Panc1 (cell line): ENCODE results near the gene IL2RA. TPM values are rescaled to one million over a fixed set of nuclear protein-coding genes. Genes with fewer than 3 reads are reported as not detected.
A peak's percentile ranks its signal among the peaks of the same experiment; 100 is the strongest.

Source experiments
- ATAC-seq: fragments of 200-7000 bp; cut with Tn5 transposase; 2 replicates; pipeline ENCODE4 v1.9.1; 2020; ENCODE audit warnings: mild to moderate bottlenecking, moderate library complexity
- BruUV-seq: library from RNA; stranded (reverse); fragments of 400-500 nt; replicated peaks from 2 replicates; lab custom pipeline; 2021; lab: Mats Ljungman, UMichigan
- CTCF ChIA-PET: fragments of 300-600 bp; sonication (Branson Sonifier 250); formaldehyde crosslinking; loops from one replicate; lab custom pipeline; 2022; ENCODE audit warnings: antibody characterized with exemption; lab: Charles Lee
- POLR2A ChIA-PET: fragments of 300-600 bp; sonication (Branson Sonifier 250); formaldehyde crosslinking; loops from one replicate; lab custom pipeline; 2022; ENCODE audit warnings: antibody characterized with exemption; lab: Charles Lee
- DNase-seq: peaks from one replicate; pipeline ENCODE4 v3.0.0-alpha.2; 2010; ENCODE audit warnings: low read depth, low spot score
- H3K27ac ChIP-seq: 2 replicates; pipeline ENCODE4 v1.5.1; 2011; ENCODE audit warnings: mild to moderate bottlenecking, low read length, inconsistent platforms
- H3K27me3 ChIP-seq: fragments of 200-500 bp; sonication (Bioruptor generic); 2 replicates; pipeline ENCODE4 v1.6.0; 2014; ENCODE audit warnings: low read length, inconsistent platforms; ENCODE audit not compliant: control insufficient read depth, insufficient read depth
- H3K36me3 ChIP-seq: fragments of 200-500 bp; sonication (Bioruptor generic); 2 replicates; pipeline ENCODE4 v1.5.1; 2014; ENCODE audit warnings: inconsistent platforms, mild to moderate bottlenecking, low read length, moderate library complexity; ENCODE audit not compliant: control insufficient read depth, insufficient read depth
- H3K4me1 ChIP-seq: 2 replicates; pipeline ENCODE4 v1.5.1; 2011; ENCODE audit warnings: inconsistent platforms, mild to moderate bottlenecking, low read length, moderate library complexity; ENCODE audit not compliant: control insufficient read depth, insufficient read depth
- H3K4me3 ChIP-seq, 2 experiments: 2 replicates each; pipeline ENCODE4 v1.5.1; 2011 to 2012; ENCODE audit warnings: low read depth in 2 of 2, low read length in 2 of 2, mild to moderate bottlenecking in 2 of 2, inconsistent platforms in 1 of 2, moderate library complexity in 1 of 2
- H3K9me3 ChIP-seq: fragments of 200-500 bp; sonication (Bioruptor generic); 2 replicates; pipeline ENCODE4 v1.5.1; 2014; ENCODE audit warnings: low read depth, mild to moderate bottlenecking, inconsistent platforms, low read length, moderate library complexity; ENCODE audit not compliant: control insufficient read depth, insufficient read depth
- CTCF ChIP-seq: fragments of 450-650 bp; IDR thresholded peaks from 2 replicates; pipeline ENCODE4 v1.5.1; 2017; ENCODE audit warnings: mild to moderate bottlenecking
- POLR2AphosphoS5 ChIP-seq: IDR thresholded peaks from 2 replicates; pipeline ENCODE4 v1.6.1; 2012; ENCODE audit warnings: mild to moderate bottlenecking, low read depth, low read length, moderate library complexity
- REST ChIP-seq, 2 experiments: IDR thresholded peaks; 2 replicates each; pipeline ENCODE4 v1.6.1; 2011 to 2012; ENCODE audit warnings: low read depth in 2 of 2, control low read depth in 1 of 2, low read length in 1 of 2, mild to moderate bottlenecking in 1 of 2, moderate library complexity in 1 of 2; ENCODE audit not compliant: insufficient read depth in 1 of 2
- SIN3A ChIP-seq: IDR thresholded peaks from 2 replicates; pipeline ENCODE4 v1.6.1; 2012; ENCODE audit warnings: low read depth, mild to moderate bottlenecking, low read length, moderate library complexity, borderline replicate concordance; ENCODE audit not compliant: insufficient read depth
- TCF7L2 ChIP-seq: IDR thresholded peaks from 2 replicates; pipeline ENCODE4 v1.6.1; 2011; ENCODE audit warnings: mild to moderate bottlenecking, low read depth, low read length, inconsistent platforms
- in situ Hi-C: cut with HindIII; loops from 2 replicates; pipeline ENCODE4 v1.10.0; 2016; ENCODE audit warnings: low sequenced_read_pairs, low pct_unique_long_range_greater_than_20kb
- intact Hi-C: fragments of 100-400 bp; cut with micrococcal nuclease; formaldehyde crosslinking; loops from one replicate; pipeline ENCODE4 v1.10.0; 2022; ENCODE audit not compliant: unreplicated experiment
- total RNA-seq: library from RNA; stranded (reverse); gene quantifications from one replicate; pipeline ENCODE4 v1.2.1, GENCODE V29; 2021; ENCODE audit not compliant: unreplicated experiment

IL2RA gene
- total RNA-seq, 1 experiment from 2014 or later: 0.33 TPM

GRCh38 chr10:6002809-6003510 lies 59.2 kb downstream of the IL2RA start:
- no peak for DNase-seq
- H3K4me1 ChIP-seq: no peaks in the 10 kb centered on the region
- no TSS peak for BruUV-seq
- no peaks in the 10 kb centered on the region for H3K36me3 ChIP-seq
- H3K4me3 ChIP-seq: no peak overlapping the region
- POLR2A ChIA-PET: no interaction called here
- ATAC-seq: no peak
- no peak for TF ChIP-seq REST (IDR thresholded peaks at IDR 0.05; ENCODE audit: insufficient read depth in 1 of 2, low read depth in 2 of 2, low read length in 1 of 2)
- no peak for TF ChIP-seq POLR2AphosphoS5
- no peak for TF ChIP-seq TCF7L2
- no peak for TF ChIP-seq SIN3A
- TF ChIP-seq CTCF: no peak
- H3K9me3 ChIP-seq: peaks cover 4% of the 10 kb centered on the region; the same call in 1 of the 2 replicates
- no peaks in the 10 kb centered on the region for H3K27me3 ChIP-seq
- CTCF ChIA-PET: no interaction called here
- intact Hi-C loops: no loop called here
- H3K27ac ChIP-seq: no peak overlapping the region
- in situ Hi-C loops: no loop called here

GRCh38 chr10:5999440-6000165 lies 62.6 kb downstream of the IL2RA start:
- CTCF ChIA-PET: no interaction called here
- Histone ChIP-seq H3K9me3 (no peaks in the 10 kb centered on the region), H3K4me1 (no peaks in the 10 kb centered on the region), H3K27ac (no peak overlapping the region), H3K36me3 (no peaks in the 10 kb centered on the region), H3K27me3 (no peaks in the 10 kb centered on the region), H3K4me3 (no peak overlapping the region)
- DNase-seq (no peak), ATAC-seq (peak; percentile 65)
- intact Hi-C loops: no loop called here
- POLR2A ChIA-PET: no interaction called here
- no TSS peak for BruUV-seq
- in situ Hi-C loops: no loop called here
- no peak for TF ChIP-seq POLR2AphosphoS5
- no peak for TF ChIP-seq SIN3A
- TF ChIP-seq REST (IDR thresholded peaks at IDR 0.05; ENCODE audit: insufficient read depth in 1 of 2, low read depth in 2 of 2, low read length in 1 of 2): no peak
- no peak for TF ChIP-seq TCF7L2
- TF ChIP-seq CTCF: no peak
